ENCODE measurements around the gene FLYWCH1. TPM values are rescaled to one million over a fixed set of nuclear protein-coding genes. Genes with fewer than 3 reads are reported as not detected.

FLYWCH1 gene
- total RNA-seq, 1 experiment from 2014 or later, result 12.5 TPM

- H4K20me1 ChIP-seq (ENCODE audit: control insufficient read depth, insufficient read depth, insufficient read length), result no peaks in the 10 kb centered on the region
- no peaks in the 10 kb centered on the region for H3K9me3 ChIP-seq (ENCODE audit: control insufficient read depth, low read depth, low read length)
- no peak overlapping the region for H3K18ac ChIP-seq (ENCODE audit: insufficient read length, low read depth, low read length)
- H3K79me2 ChIP-seq (ENCODE audit: insufficient read depth, low read length), result no peaks in the 10 kb centered on the region; the same call in 1 of the 2 replicates
- no peak overlapping the region for H3K4ac ChIP-seq (ENCODE audit: low read depth, low read length)
- no peak overlapping the region for H3K14ac ChIP-seq (ENCODE audit: insufficient read depth, low read length)
- no peak overlapping the region for H2BK120ac ChIP-seq (ENCODE audit: low read depth, low read length, poor library complexity, severe bottlenecking)
- Mint-ChIP-seq H3K36me3 (ENCODE audit: insufficient read depth in 1 of 3, low read depth in 3 of 3) (peaks cover 11 to 47% (median 37%) of the 10 kb centered on the region in 3 experiments; a peak in 6 of 7 replicates), H3K9me3 (no peaks in the 10 kb centered on the region), H3K4me1 (peaks cover 17 to 19% of the 10 kb centered on the region in 2 experiments), H3K4me3 (no peak overlapping the region; a peak in 1 of 5 replicates), H3K27ac (no peak overlapping the region), H3K27me3 (ENCODE audit: low read depth) (no peaks in the 10 kb centered on the region; the same call in none of the 2 replicates)
- no peak overlapping the region for H2AFZ ChIP-seq (ENCODE audit: low read length)
- H2AK5ac ChIP-seq (ENCODE audit: insufficient read length, low read length), result no peak overlapping the region
- no peak overlapping the region for H3K27ac ChIP-seq (ENCODE audit: insufficient read length, low read depth, low read length)
- no peak overlapping the region for H3K4me2 ChIP-seq (ENCODE audit: insufficient read depth, insufficient read length, low read length)
- H2BK12ac ChIP-seq (ENCODE audit: insufficient read length, low read depth, low read length), result no peak overlapping the region
- no peak overlapping the region for H2BK15ac ChIP-seq (ENCODE audit: low read depth, low read length)
- no peak overlapping the region for H3K9ac ChIP-seq (ENCODE audit: extremely low read depth, insufficient read length, low read length)
- H3K23ac ChIP-seq (ENCODE audit: insufficient read length, low read depth, low read length), result no peak overlapping the region
- H4K8ac ChIP-seq (replicated peaks; ENCODE audit: insufficient read length, low read depth, low read length), result no peak overlapping the region
- no peak overlapping the region for H3K56ac ChIP-seq (ENCODE audit: insufficient read length, low read depth, low read length)
- no CpG with 5 or more reads among the region's 15 CpGs for WGBS (ENCODE audit: extremely low coverage, insufficient read length, low lambda C conversion rate)
- no peak for TF ChIP-seq CTCF (conservative IDR thresholded peaks at IDR 0.05)
- H2BK20ac ChIP-seq (ENCODE audit: low read depth, low read length, poor library complexity, severe bottlenecking), result no peak overlapping the region
- H3K79me1 ChIP-seq (ENCODE audit: insufficient read depth, low read depth, low read length, poor library complexity, severe bottlenecking), result no peaks in the 10 kb centered on the region
- no peak overlapping the region for H4K5ac ChIP-seq (ENCODE audit: insufficient read length, low read depth, low read length)
- H3K23me2 ChIP-seq (ENCODE audit: insufficient read length, low read depth, low read length, poor library complexity, severe bottlenecking), result peaks cover 9% of the 10 kb centered on the region
- no peak overlapping the region for H2BK5ac ChIP-seq (ENCODE audit: insufficient read length, low read length)
- H3T11ph ChIP-seq (ENCODE audit: low read length), result no peak overlapping the region
- no peaks in the 10 kb centered on the region for H3K4me1 ChIP-seq (ENCODE audit: insufficient read depth, low read length)
- no peak overlapping the region for H4K91ac ChIP-seq (ENCODE audit: insufficient read length, low read depth, low read length)
- no peak for DNase-seq
- H3K27me3 ChIP-seq (ENCODE audit: insufficient read depth, low read length), result no peaks in the 10 kb centered on the region
These were observed 64.9 kb downstream of the FLYWCH1 start for GRCh38 chr16:2976673-2977072.

Data from H9 (cell line).